Nephron progenitor cell (in vitro differentiated cells): ENCODE results near the gene NCS1.
A peak's percentile ranks its signal among the peaks of the same experiment; 100 is the strongest.

ENCODE experiments used
- DNase-seq: peaks from one replicate; pipeline ENCODE4 v3.0.0; 2021
- H3K27ac Mint-ChIP-seq: 2 replicates; pipeline ENCODE4 v1.8.0; 2021; ENCODE audit warnings: mild to moderate bottlenecking, moderate library complexity, mixed read lengths
- H3K27me3 Mint-ChIP-seq: 2 replicates; pipeline ENCODE4 v1.8.0; 2021; ENCODE audit warnings: mild to moderate bottlenecking, low read depth, mixed read lengths; ENCODE audit not compliant: poor library complexity
- H3K36me3 Mint-ChIP-seq: 2 replicates; pipeline ENCODE4 v1.8.0; 2021; ENCODE audit warnings: low read depth, mixed read lengths
- H3K4me1 Mint-ChIP-seq: 2 replicates; pipeline ENCODE4 v1.8.0; 2021; ENCODE audit warnings: mixed read lengths
- H3K4me3 Mint-ChIP-seq: 2 replicates; pipeline ENCODE4 v1.8.0; 2021; ENCODE audit warnings: mild to moderate bottlenecking, moderate library complexity, mixed read lengths
- H3K9me3 Mint-ChIP-seq: 2 replicates; pipeline ENCODE4 v1.8.0; 2021; ENCODE audit warnings: mild to moderate bottlenecking, moderate library complexity, mixed read lengths
- TF ChIP-seq, protein P1 (sequence below): fragments of 200-600 bp; sonication (generic); IDR thresholded peaks from 2 replicates; pipeline ENCODE4 v1.5.0; 2021; ENCODE audit warnings: antibody characterized with exemption

The NCS1 gene

GRCh38 chr9:130185017-130185416, 12.8 kb downstream of the NCS1 start:
- H3K9me3 Mint-ChIP-seq: no peaks in the 10 kb centered on the region
- H3K27me3 Mint-ChIP-seq: peaks cover 9% of the 10 kb centered on the region
- DNase-seq: no peak
- H3K36me3 Mint-ChIP-seq: peaks cover 2% of the 10 kb centered on the region
- TF ChIP-seq, protein P1, sequence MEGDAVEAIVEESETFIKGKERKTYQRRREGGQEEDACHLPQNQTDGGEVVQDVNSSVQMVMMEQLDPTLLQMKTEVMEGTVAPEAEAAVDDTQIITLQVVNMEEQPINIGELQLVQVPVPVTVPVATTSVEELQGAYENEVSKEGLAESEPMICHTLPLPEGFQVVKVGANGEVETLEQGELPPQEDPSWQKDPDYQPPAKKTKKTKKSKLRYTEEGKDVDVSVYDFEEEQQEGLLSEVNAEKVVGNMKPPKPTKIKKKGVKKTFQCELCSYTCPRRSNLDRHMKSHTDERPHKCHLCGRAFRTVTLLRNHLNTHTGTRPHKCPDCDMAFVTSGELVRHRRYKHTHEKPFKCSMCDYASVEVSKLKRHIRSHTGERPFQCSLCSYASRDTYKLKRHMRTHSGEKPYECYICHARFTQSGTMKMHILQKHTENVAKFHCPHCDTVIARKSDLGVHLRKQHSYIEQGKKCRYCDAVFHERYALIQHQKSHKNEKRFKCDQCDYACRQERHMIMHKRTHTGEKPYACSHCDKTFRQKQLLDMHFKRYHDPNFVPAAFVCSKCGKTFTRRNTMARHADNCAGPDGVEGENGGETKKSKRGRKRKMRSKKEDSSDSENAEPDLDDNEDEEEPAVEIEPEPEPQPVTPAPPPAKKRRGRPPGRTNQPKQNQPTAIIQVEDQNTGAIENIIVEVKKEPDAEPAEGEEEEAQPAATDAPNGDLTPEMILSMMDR: no peak
- H3K4me3 Mint-ChIP-seq: no peak overlapping the region
- peak overlapping the region; percentile 96 for H3K27ac Mint-ChIP-seq
- peaks cover 58% of the 10 kb centered on the region for H3K4me1 Mint-ChIP-seq

DNA sequence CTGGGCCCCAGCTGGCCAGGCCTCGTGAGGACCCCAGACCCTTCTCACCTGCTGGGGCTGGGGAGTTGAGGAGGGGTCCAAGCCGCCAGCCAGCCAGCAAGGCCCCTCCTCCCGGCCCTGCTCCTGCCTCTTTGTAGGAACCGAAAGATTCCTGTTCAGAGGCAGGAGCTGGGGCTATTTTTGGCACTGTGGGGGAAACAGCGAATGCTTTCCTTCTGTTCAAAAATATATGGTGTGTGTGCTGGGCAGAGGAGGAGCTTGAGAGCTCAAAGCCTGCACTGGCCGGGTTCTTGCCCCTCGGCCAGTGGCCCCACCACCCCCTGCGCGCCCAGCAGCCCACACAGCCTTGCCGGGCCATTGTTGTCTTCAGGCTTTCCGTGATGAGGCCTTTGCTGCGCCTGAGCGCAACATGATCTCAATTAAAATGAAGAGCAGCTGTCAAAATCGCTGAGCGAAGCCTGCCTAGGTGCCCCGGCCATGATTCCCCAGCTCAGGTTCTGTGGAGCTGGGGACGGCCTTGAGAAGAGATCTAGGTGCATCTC, 13.4 kb downstream of the NCS1 start:
- H3K36me3 Mint-ChIP-seq: no peaks in the 10 kb centered on the region
- no peak for DNase-seq
- H3K27me3 Mint-ChIP-seq: peaks cover 9% of the 10 kb centered on the region
- peaks cover 60% of the 10 kb centered on the region for H3K4me1 Mint-ChIP-seq
- H3K9me3 Mint-ChIP-seq: no peaks in the 10 kb centered on the region
- peak overlapping the region; percentile 45 for H3K4me3 Mint-ChIP-seq
- TF ChIP-seq, protein P1: no peak
- H3K27ac Mint-ChIP-seq: peak overlapping the region; percentile 89

- H3K27ac Mint-ChIP-seq: peak overlapping the region; percentile 89
- H3K9me3 Mint-ChIP-seq: no peaks in the 10 kb centered on the region
- no peak for DNase-seq
- TF ChIP-seq, protein P1: no peak
- H3K36me3 Mint-ChIP-seq: no peaks in the 10 kb centered on the region
- H3K27me3 Mint-ChIP-seq: peaks cover 9% of the 10 kb centered on the region
- H3K4me1 Mint-ChIP-seq: peaks cover 64% of the 10 kb centered on the region
- H3K4me3 Mint-ChIP-seq: peak overlapping the region; percentile 45
These were observed 13.8 kb downstream of the NCS1 start for GRCh38 chr9:130186051-130186450.

DNA sequence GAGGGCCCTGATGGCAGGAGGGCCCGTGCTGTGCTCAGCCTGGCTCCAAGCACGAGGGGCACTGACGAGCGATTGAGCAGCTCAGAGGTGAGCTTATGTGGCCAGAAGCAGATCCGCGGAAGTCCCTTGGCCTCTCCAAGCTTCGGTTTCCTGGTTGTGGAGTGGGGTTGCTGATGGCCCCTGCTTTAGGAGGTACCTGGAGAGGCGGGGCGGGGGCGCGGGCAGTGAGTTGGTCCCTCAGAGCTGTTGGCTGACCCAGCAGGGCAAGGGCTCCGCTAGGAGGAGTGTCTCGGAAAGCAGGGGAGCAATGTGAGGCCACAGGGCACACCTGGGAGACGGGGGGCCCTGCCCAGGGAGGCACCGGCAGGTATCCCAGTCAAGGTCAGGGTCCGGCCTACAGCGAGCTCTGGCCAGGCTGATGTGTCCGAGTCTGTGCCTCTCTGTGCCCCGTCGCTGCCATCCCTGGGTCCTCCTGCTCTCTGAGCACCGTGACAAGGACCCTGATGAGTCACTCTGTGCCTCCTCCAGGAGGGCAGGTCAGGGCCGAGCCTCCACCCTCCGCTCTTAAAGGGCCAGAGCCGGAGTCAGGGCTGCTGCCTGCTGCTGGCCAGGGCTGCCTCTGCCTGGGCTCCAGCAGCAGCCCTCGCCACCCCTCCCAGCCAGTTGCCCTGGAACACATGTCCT, 14.8 kb downstream of the NCS1 start:
- no peak for DNase-seq
- no peaks in the 10 kb centered on the region for H3K9me3 Mint-ChIP-seq
- peak overlapping the region; percentile 36 for H3K4me3 Mint-ChIP-seq
- TF ChIP-seq, protein P1: no peak
- peaks cover 9% of the 10 kb centered on the region for H3K27me3 Mint-ChIP-seq
- H3K36me3 Mint-ChIP-seq: no peaks in the 10 kb centered on the region
- no peak overlapping the region for H3K27ac Mint-ChIP-seq
- H3K4me1 Mint-ChIP-seq: peaks cover 71% of the 10 kb centered on the region

GRCh38 chr9:130187523-130187846, 15.3 kb downstream of the NCS1 start:
- TF ChIP-seq, protein P1: no peak
- no peak for DNase-seq
- Mint-ChIP-seq H3K9me3 (no peaks in the 10 kb centered on the region), H3K4me1 (peaks cover 76% of the 10 kb centered on the region), H3K27me3 (peaks cover 9% of the 10 kb centered on the region), H3K4me3 (peak overlapping the region; percentile 63), H3K36me3 (no peaks in the 10 kb centered on the region), H3K27ac (no peak overlapping the region)

DNA sequence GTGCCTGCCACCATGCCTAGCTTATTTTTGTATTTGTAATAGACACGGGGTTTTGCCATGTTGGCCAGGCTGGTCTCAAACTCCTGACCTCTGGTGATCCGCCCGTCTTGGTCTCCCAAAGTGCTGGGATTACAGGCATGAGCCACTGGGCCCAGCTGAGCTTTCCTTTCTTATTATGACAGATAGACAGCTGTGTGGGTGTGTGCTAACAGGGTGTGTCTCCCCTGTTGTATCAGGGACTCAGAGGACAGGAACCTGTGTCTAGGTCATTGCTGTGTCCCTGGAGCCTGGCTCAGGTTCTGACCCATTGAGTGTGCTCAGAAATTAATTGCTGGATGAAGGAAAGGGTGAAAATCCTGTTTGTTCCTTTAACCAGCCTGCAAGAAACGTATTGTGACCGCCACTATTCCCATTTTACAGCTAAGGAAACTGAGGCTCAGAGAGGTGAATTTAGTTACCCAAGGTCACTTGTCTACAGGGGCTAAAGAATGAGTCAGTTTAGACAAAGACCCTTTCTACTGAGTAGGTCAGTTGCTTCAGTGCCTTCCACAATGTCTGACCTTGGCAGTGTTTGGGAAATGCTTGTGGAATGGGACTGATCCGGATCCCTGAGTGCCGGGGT, 16.8 kb downstream of the NCS1 start:
- DNase-seq: no peak
- TF ChIP-seq, protein P1: no peak
- H3K27me3 Mint-ChIP-seq: peaks cover 9% of the 10 kb centered on the region

More for the DNA sequence above, 16.8 kb downstream of the NCS1 start:
- no peaks in the 10 kb centered on the region for H3K36me3 Mint-ChIP-seq
- H3K4me1 Mint-ChIP-seq: peaks cover 80% of the 10 kb centered on the region
- no peaks in the 10 kb centered on the region for H3K9me3 Mint-ChIP-seq
- no peak overlapping the region for H3K4me3 Mint-ChIP-seq
- H3K27ac Mint-ChIP-seq: no peak overlapping the region
